HG03520 (cell line): ENCODE measurements around the gene CD5L.

Experiments
- ATAC-seq: cut with Tn5 transposase; IDR thresholded peaks from one replicate; pipeline ENCODE4 v1.9.1; 2021; ENCODE audit warnings: mild to moderate bottlenecking, moderate library complexity; ENCODE audit not compliant: unreplicated experiment

CD5L gene

DNA sequence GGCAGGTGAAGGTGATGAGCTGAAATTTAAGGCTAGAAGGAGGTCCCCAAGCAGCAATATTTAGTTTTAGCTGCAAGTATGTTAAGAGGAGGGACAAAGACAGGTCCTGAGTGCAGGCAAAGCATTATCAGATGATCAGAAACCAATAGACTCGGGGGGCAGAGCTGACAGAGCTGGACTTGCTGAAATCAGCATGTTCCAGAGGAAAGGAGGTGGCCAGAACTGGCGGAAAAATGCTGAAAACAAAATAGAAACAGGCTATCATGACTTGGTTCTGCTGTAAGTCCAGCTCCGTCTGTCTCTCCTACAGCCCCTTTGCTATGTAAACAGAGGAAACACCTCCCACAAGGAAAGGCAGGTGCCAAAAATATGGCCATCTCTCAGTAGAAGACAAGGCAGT is at the start of gene CD5L:
Gene CD5L (minus strand): TSS at position 101 of the 400 bp plus-strand sequence. CDS start 107 bp downstream, outside the sequence.
- ATAC-seq, result no peak

DNA sequence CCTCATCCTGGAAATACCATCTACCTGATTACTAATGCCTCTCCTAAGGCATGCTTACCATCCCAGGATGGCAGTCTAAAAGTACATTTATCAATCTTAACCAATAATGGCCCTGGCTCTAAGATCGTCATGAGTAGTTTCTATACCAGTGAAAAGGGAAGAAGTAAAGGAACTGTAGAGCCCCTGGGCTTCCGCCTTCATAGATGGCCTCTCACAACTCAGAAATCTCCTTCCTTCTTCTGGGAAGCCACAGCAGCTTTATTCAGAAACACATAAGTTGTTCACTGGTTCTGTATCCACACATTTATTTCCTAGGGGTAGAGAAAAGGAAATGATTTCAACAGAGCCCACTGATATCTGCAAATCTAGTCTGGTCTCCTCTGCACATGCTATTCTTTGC is 41.0 kb upstream of the CD5L start:
- no peak for ATAC-seq

DNA sequence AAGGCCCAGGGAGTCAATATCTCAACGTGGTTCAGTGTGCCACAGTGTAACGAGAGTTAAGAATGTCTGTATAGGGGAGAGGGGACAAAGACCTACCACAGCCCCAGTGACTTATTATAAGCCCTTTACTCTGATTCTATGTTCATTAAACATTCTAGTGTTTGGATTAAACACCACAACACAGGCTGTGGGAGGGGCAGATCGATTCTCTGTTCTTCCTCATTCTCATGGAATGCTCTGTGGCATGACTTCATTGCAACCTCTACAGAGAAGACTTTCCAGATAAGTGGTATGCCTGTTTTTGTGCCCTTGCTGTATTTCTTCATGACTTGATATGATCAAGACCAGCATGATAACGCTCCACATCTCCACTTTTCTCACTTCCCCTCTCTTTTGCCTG is 39.0 kb upstream of the CD5L start:
- ATAC-seq, result no peak

DNA sequence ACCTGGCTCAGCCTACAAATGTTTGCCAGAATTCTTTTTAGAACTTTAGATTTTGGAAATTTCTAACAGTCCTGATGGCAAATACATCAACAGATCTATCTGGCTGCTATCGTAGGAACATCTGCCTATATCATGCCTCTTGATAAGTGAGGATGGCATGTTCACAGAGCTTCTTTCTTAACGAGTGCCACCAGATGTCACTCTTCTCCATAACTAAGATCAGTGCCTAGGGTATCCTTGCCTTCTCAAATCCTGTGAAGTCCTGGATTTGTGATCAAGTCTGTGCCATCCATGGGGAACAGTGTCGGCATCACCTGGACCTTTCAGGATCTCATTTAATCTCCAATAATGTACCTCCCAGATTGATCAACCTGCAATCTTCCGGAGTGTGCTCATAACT is 36.5 kb upstream of the CD5L start:
- ATAC-seq, result no peak

DNA sequence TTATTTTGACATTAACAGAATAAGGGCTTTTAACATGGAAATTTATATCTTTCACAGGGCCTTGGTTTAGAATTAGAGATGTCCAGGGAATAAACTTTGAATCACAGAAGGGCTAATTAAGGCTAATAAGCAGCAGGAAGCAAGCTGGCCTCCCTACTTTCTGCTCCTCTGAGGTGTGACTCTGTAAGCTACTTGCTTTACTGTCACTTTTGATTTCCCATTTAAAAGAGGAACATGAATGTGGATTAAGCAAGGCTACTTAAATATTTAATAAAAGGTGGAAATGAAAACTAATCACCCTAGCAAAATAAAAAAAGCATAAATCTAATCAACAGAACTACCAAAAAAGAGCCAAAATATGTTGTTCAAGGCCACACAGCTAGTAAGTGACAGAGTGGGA is 28.9 kb upstream of the CD5L start:
- no peak for ATAC-seq

DNA sequence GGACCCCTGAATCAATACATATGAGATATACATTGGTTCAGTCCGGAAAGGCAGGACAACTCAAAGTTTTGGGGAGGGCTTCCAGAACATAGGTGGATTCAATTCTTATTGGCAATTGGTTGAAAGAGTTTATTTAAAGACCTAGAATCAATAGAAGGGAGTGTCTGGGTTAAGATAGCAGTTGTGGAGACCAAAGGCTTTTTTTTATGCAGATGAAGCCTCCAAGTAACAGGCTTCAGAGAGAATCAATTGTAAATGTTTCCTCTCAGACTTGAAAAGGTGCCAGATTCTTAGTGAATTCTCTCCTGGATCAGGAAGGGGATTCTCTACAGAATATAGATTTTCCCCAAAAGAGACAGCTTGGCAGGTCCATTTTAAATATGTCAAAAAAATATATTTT is 27.0 kb upstream of the CD5L start:
- no peak for ATAC-seq

DNA sequence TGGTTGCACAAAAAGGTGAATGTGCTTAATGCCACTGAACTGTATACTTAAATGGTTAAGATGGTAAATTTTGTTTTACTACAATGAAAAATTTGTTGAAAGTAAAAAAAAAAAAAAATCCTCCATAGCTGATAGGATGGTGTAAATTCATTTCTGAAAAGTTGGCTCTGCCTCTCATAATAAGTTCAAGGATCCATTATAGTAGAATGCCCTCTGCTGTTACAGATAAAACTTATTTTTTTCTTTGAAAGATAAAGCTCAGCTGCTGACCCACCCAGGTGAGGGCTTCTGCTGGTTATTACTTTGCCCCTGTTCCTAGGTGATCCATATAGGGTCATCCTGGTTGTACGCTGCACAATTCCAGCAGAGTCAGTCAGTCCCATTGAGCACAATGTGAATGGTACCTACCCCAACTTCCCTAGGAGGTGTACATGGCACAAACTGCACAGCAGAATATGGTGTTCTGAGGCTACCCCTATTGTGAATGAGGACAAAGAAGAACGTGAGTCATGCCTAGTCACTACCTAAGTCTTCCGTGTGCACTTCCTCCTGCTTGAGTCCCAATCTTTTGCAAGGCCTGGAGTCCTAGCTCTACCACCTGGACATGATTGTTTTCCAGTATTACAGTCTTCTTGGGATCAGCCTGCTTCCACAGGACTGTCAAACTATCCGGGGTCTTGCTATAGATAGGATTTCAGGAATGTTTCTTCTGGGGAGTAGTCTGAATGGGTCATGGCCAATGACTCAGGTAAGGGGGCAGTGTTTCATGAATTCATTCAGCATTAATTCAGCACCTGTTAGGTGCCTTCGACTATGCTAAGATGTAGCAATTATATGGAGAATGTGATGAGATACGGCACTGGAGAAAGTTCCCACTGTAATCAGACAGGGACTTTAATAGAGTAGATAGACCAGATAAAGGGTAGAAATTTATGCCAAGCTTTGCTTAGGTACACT is 20.8 kb upstream of the CD5L start:
- ATAC-seq, result no peak

DNA sequence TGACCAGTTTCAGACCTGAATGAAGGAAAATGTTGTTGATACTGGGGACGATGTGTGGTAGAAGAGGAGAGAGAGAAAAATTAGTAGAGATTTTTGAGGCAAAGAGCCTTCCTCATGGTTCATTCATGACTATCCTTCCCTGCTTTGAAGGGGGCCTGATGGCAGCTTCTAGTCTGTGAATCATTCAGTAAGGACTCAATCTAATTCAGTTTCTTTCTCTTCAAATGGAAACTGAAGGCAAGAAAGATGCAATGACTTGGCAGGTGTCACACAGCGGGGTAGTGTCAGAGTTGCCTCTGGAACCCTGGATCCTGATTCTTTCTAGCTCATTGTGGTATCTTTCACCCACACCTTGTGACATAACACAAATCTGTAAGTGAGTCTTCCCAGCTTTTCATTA is 14.9 kb upstream of the CD5L start:
- ATAC-seq, result peak; percentile 41

DNA sequence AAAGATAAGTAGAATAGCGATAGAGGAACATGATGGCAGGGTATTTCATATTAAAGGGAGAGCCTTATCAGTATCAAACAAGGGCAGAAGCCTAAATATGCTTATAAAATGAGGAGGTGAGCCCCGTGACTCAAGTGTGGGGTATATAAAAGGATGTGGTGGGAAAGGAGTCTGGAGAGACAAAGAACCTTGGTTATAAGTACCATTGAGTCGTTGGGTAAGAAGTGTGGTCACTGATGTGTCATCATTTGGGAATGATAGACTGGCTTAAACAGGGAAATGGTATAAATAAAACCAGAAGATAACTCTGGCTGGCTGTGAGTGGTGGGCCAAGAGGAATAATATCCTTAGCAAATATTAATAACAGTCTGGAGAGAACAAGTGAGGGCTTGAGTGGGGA is 10.9 kb upstream of the CD5L start:
- no peak for ATAC-seq

DNA sequence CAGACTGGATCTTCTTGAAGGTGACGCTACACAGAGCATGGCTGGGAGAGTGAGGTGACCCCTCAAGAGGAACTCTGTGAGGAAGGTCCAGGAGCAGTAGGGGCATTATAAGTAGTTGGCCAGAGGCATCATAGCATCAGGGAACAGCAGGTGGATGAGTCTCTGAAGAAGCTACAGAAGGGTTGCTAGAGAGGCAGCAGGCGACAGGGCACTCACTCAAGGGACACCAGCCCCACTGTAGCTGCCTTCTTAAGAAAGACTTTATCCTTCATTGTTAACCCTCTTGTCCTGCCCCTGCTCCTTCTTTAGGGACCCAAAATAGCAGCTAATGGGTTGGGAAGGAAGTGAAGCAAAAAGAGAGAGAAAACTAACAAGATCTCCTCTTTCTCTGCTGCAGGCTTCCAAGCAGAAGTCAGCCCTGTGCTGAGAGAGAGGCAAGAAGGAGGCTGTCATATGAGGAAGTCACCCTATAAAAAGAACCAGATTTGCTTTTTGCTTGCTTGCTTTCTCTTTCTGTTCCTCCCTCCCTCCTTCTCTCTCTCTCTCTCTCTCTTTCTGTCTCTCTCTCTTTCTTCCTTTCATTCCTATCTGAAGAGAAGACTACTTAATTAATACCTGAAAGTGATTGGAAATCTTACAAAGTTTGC is 7.7 kb upstream of the CD5L start:
- ATAC-seq, result peak; percentile 63

DNA sequence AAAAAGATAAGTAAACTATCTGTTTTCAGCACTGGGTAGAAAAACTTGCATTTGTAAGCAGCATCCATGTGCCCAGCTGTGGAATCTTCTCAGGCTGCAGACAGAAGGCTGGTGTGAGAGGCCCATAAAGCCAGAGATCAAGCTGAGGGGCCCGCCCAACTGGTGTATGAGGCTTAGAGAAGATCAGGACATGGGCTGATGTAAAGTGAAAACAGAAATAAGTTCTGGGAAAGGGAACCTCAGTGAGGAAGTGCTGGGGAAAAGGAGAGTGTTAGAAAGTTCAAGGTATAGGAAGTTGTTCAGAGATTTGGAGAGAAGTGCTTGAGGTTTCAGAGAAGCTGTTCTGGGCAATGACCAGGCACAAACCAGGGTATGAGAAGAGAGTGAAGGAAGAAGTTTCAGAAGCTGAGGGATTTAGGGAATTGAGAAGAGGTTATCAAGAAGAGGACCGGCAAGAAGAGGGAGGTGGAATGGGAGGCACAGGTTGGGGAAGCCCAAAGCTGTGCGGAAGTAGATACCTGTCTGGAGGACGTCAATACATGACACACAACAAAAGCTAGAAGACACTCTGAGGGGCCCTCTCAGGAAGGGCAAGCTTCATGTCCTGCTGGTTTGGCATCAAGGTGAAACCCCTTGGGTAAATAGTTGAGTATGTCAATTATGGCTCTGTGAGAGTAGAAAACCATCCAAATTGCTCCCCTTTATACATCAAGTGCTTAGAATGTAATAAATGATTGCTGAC is 2.7 kb upstream of the CD5L start:
- ATAC-seq, result no peak

DNA sequence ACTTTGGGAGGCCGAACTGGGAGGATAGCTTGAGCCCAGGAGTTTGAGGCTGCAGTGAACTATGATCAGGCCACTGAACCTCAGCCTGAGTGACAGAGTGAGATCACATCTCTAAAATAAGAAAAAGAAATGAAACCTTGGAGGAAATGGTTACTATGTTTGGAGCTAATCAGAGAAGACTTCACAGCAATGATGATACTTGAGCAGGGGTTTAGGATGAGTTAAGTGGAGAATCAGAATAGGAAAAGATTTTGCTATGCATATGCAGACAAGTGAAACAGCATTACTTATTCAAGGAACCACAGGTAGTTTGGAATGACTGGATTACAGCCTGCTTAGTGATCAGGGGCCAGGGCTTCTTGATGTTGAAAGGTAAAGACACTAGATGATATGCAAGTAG is 1.3 kb upstream of the CD5L start:
- ATAC-seq, result no peak

DNA sequence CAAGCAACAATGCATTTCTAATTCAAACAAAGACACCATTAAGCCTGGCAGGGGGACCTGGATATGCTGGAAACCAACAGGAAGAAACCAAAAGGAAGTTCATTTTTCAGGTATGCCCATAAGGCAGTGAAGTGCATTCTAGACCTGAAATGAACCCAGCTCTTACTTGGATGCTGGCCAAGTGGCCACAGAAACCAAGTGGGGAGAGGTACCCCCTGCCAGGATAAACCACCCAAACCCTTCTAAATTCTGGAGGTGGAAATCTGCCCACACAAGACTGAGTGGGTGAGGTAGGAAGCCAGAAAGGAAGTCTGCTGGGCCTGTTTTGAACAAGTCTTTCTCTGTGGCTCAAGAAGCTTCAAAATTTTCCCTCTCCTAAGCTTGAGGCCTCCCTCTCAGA is 2.6 kb downstream of the CD5L start:
- no peak for ATAC-seq

DNA sequence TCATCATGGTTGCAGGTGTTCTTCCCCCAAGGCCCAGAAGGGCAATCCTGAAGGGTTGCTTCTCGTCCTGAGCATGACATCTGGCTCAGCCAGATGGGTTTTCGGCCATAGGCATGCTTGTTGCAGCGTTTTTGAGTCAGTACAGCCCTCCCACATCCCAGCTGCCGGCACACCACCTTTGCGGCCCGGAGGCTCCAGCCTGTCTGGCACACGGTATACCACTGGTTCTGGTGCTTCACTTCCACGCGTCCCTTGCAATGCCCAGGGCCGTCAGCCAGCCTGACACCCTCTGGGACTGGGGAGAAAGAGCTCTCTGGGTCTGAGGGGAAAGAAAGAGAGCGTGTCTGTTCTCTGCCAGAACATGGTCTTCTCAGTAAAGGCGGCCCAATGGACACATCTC is 7.2 kb downstream of the CD5L start:
- no peak for ATAC-seq

DNA sequence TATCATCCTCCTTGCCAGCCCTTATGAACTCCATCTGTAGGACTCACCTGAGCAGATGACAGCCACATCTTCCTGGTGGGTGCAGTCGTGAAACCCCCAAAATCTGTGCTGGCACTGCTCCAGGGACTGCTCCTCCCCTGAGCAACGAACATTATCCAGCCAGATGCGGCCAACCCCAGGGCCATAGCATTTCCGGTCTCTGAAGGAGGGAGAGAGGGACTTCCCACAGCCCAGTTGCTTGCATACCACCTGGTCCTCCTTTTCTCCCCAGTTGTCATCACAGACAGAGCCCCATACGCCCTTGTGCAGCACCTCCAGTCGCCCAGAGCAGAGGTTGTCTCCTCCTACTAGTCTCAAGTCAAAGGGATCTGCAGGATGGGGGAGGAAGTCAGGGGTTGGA is 8.5 kb downstream of the CD5L start:
- ATAC-seq, result no peak

DNA sequence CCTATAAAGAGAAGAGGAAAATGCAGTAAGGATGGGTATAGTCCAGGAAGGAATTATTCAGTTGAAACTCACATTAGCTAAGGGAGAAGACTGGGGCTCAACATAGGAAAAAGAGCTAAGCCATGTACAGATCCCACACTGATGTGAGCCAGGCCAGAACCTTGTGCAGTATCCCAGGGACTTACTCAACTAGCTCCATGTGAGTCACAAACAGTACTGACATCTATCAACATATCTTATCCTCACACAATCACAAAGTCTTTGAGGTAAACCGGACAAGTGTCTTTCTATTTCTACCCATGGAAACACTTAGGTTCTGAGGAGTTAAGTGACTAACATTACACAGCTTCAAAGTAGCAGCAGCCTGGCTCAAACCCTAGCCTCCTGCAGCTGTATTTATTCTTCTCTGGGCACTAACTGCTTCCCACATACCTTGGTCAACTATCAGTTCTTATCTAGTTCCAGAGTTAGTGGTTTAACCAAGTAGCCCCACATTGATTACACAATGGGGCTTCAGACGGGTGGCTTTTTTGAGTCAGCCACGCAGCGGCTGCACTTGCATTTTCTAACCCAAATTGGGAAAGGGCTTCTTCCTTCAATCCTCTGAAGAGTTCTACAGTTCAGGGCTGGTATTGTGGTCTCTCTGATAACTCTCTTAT is 9.5 kb downstream of the CD5L start:
- no peak for ATAC-seq

DNA sequence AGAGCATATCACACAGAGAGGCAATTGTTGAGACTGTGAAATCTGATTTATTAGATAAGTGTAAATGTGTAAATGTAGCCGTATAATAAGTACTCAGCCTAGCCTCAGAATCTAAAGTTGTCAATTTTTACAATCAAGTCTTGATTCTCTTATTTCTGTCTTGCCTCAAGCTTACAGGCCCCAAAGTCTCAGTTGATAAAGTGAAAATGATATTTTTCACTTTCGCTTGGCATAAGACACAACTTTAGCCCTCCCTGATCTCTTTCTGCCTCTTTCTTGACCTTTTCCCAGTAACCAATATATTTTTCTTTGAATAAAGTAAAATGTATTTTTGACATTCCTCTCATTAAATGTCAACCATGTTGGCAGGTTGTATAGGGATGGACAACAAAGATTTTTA is 10.7 kb downstream of the CD5L start:
- no peak for ATAC-seq

DNA sequence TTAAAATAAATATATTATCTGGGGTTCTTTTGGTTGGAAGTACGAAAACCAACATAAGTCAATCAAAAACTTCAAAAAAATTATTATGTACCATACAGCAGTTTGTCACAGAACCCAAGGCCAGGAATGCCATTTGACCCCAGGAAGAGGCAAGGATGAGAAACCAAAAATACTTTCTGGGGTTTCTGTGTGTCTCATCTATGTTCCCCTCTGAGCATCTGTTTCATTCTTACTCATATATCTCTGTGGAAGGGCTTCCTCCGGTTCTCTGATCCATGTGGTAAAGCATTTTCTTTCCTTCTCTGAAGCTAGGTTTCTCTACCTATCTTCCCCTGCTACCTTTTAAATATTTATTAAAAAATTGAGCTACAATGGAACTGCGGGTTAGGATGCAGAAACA is 11.9 kb downstream of the CD5L start:
- ATAC-seq, result no peak

DNA sequence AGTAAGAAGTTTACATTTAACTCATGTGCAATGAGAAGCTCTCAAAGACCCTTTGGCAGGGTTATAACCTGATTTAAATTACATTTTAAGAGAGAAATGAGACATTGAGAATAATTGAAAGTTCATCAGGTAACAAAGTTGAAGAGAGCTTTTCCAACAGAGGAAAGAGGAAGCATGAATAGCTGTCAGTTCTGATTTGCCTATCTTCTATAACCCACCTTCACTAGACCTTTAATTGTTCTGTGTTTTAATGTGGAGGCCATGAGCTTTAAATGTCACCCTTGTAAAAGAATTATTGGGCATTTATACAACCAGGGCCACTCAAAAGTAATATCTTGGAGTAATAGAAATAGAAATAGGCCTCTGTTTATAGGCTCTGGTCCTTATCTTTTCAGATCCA is 12.4 kb downstream of the CD5L start:
- no peak for ATAC-seq

DNA sequence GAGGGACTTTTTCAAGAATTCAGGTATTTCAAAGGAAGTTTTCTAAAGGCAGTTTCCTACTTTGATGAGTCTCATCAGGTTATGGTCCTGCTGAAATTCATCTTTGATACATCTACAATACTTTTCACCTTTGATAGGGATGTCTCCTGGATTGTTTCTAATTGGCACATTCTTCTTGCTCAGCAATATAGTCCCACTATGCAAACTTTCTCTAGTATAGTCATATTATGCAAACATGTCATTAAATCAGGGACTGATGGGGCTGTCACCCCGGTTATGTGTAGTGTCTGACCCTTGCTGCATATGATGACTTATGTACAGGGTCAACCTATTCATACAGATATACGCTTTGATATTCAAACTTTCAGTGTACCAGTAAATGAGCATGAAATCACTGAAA is 21.3 kb downstream of the CD5L start:
- ATAC-seq, result no peak

DNA sequence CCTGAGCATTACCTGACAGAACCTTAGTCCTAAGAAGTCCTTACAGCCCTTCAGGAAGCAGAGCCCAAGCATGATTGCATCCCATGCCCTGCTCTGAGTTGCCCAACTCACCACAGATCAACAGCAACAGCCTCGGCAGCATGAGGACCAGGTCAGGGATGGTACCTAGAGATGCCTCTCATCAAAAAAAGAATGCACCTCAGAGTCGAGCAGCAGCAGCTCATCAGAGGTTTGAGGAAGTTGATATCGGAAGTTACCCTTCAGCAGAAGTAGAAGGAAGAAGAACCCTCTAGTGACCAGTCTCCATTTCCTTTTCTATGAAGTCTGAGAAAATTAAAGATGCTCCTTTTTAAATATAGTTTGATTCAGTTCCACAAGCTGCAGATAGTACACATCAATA is 21.7 kb downstream of the CD5L start, which contains the start of gene FCRL1:
Gene FCRL1 (minus strand): TSS at position 225 of the 400 bp plus-strand sequence. CDS start 83 bp downstream, at position 142.
- ATAC-seq, result no peak
